ENCODE results near the gene RREB1.

The RREB1 gene

DNA sequence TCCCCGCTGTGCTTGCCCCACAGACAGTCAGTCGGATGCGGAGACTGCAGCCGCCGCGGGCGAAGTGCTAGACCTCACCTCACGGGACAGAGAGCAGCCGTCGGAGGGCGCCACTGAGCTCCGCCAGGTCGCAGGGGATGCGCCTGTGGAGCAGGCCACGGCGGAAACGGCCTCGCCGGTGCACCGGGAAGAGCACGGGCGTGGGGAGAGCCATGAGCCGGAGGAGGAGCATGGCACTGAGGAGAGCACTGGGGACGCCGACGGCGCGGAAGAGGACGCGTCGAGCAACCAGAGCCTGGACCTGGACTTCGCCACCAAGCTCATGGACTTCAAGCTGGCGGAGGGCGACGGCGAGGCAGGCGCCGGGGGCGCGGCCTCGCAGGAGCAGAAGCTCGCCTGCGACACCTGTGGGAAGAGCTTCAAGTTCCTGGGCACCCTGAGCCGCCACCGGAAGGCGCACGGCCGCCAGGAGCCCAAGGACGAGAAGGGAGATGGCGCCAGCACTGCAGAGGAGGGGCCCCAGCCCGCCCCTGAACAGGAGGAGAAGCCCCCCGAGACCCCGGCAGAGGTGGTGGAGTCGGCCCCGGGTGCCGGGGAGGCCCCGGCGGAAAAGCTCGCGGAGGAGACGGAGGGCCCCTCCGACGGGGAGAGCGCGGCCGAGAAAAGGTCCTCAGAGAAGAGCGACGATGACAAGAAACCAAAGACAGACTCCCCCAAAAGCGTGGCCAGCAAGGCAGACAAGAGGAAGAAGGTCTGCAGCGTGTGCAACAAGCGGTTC lies 138.8 kb downstream of the RREB1 start:
- peaks cover 12% of the 10 kb centered on the region for H3K4me1 ChIP-seq

GRCh38 chr6:7247179-7247456 lies 139.4 kb downstream of the RREB1 start:
- peaks cover 12% of the 10 kb centered on the region for H3K4me1 ChIP-seq
- H3K4me2 ChIP-seq (ENCODE audit: low read length) = no peak overlapping the region
- no peak overlapping the region for H2AFZ ChIP-seq
- H3K4me3 ChIP-seq (ENCODE audit: low read depth, low read length) = no peak overlapping the region
- H3K36me3 ChIP-seq (ENCODE audit: control insufficient read depth, insufficient read depth, low read length) = no peaks in the 10 kb centered on the region
- peaks cover 3% of the 10 kb centered on the region for H3K79me2 ChIP-seq
- no peak for TF ChIP-seq CTCF (IDR thresholded peaks at IDR 0.05)
- H3K9me3 ChIP-seq (ENCODE audit: control insufficient read depth, low read length) = no peaks in the 10 kb centered on the region
- H3K27ac ChIP-seq = no peak overlapping the region
- H3K9ac ChIP-seq = no peak overlapping the region
- no peaks in the 10 kb centered on the region for H3K27me3 ChIP-seq (ENCODE audit: control insufficient read depth, insufficient read depth, low read length)

More for the DNA sequence above, 138.8 kb downstream of the RREB1 start:
- Histone ChIP-seq H3K9ac (no peak overlapping the region), H3K79me2 (peaks cover 3% of the 10 kb centered on the region), H3K9me3 (ENCODE audit: control insufficient read depth, low read length) (no peaks in the 10 kb centered on the region), H3K27ac (no peak overlapping the region), H2AFZ (no peak overlapping the region), H3K4me2 (ENCODE audit: low read length) (no peak overlapping the region), H3K36me3 (ENCODE audit: control insufficient read depth, insufficient read depth, low read length) (no peaks in the 10 kb centered on the region), H3K27me3 (ENCODE audit: control insufficient read depth, insufficient read depth, low read length) (no peaks in the 10 kb centered on the region), H3K4me3 (ENCODE audit: low read depth, low read length) (no peak overlapping the region)
- TF ChIP-seq CTCF (IDR thresholded peaks at IDR 0.05) = no peak

GRCh38 chr6:7247828-7248227 lies 140.1 kb downstream of the RREB1 start:
- Histone ChIP-seq H3K27ac (no peak overlapping the region), H3K4me3 (ENCODE audit: low read depth, low read length) (no peak overlapping the region), H3K4me1 (peaks cover 8% of the 10 kb centered on the region), H3K27me3 (ENCODE audit: control insufficient read depth, insufficient read depth, low read length) (no peaks in the 10 kb centered on the region), H3K4me2 (ENCODE audit: low read length) (no peak overlapping the region), H3K36me3 (ENCODE audit: control insufficient read depth, insufficient read depth, low read length) (no peaks in the 10 kb centered on the region), H3K9ac (no peak overlapping the region), H3K79me2 (peaks cover 3% of the 10 kb centered on the region), H3K9me3 (ENCODE audit: control insufficient read depth, low read length) (no peaks in the 10 kb centered on the region), H2AFZ (no peak overlapping the region)
- no peak for TF ChIP-seq CTCF (IDR thresholded peaks at IDR 0.05)

DNA sequence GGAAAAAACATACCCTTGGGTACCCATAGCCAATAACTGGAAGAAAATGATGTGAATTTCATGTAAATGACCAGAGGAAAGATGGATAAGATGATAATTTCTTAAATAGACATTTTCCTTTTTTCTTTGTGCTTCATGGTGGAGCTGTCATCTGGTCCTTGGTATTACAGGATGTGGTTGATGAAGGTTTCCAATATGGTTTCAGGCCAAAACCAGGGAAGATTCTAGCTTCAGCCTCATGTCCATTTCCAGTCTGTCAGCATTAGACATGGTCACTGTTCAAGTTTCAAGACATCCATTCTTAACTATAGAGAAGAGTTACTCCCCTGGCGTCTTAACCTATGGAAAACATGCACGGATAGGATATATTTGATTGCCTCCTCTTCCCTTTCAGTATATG lies 141.6 kb downstream of the RREB1 start:
- H3K27me3 ChIP-seq (ENCODE audit: control insufficient read depth, insufficient read depth, low read length) = no peaks in the 10 kb centered on the region
- peaks cover 3% of the 10 kb centered on the region for H3K79me2 ChIP-seq
- H3K4me3 ChIP-seq (ENCODE audit: low read depth, low read length) = no peak overlapping the region
- no peaks in the 10 kb centered on the region for H3K36me3 ChIP-seq (ENCODE audit: control insufficient read depth, insufficient read depth, low read length)
- no peaks in the 10 kb centered on the region for H3K9me3 ChIP-seq (ENCODE audit: control insufficient read depth, low read length)
- no peak overlapping the region for H3K4me2 ChIP-seq (ENCODE audit: low read length)
- no peak overlapping the region for H3K9ac ChIP-seq
- no peak overlapping the region for H3K27ac ChIP-seq
- peaks cover 3% of the 10 kb centered on the region for H3K4me1 ChIP-seq
- no peak for TF ChIP-seq CTCF (IDR thresholded peaks at IDR 0.05)
- no peak overlapping the region for H2AFZ ChIP-seq

Measured in parathyroid adenoma (tissue), 2 donors.